H4 (cell line): ENCODE measurements around the gene PYCR2. TPM values are rescaled to one million over a fixed set of nuclear protein-coding genes. Genes with fewer than 3 reads are reported as not detected.
"Not testable (repeated sequence)": the region's sequence is repeated elsewhere in the genome, so short reads cannot be mapped to it uniquely, and the experiment has no call there.

Experiments used
- DNase-seq: peaks from one replicate; pipeline ENCODE4 v3.0.0-alpha.2; 2015; ENCODE audit warnings: low spot score
- total RNA-seq: library from RNA; depleted of rRNA; stranded (reverse); fragments of >200 nt; shearing (Covaris generic); gene quantifications from 2 replicates; pipeline ENCODE4 v1.2.3, GENCODE V29; 2014

PYCR2 gene
- total RNA-seq, 1 experiment from 2014 or later, result 38.6 TPM

GRCh38 chr1:225942574-225942973, 18.5 kb upstream of the PYCR2 start:
- no peak for DNase-seq

- no peak for DNase-seq
Observed at GRCh38 chr1:225941942-225942222, 17.8 kb upstream of the PYCR2 start.

- no peak for DNase-seq
Observed at GRCh38 chr1:225941187-225941941, 17.3 kb upstream of the PYCR2 start, which contains the start of gene LEFTY2. TSS of gene LEFTY2 (minus strand) at chr1:225941220. CDS start at chr1:225941140, 80 bp downstream.

GRCh38 chr1:225940385-225941151, 16.5 kb upstream of the PYCR2 start:
- no peak for DNase-seq

- not testable (repeated sequence) for DNase-seq
Observed at GRCh38 chr1:225939939-225940310, 15.9 kb upstream of the PYCR2 start.

- not testable (repeated sequence) for DNase-seq
Observed at GRCh38 chr1:225939097-225939938, 15.3 kb upstream of the PYCR2 start.

GRCh38 chr1:225937048-225937968, 13.3 kb upstream of the PYCR2 start:
- no peak for DNase-seq

GRCh38 chr1:225936523-225936922, 12.5 kb upstream of the PYCR2 start:
- no peak for DNase-seq

- DNase-seq, result peak; percentile 53
Observed at GRCh38 chr1:225936086-225936485, 12.0 kb upstream of the PYCR2 start.

- DNase-seq, result peak; percentile 62
Observed at GRCh38 chr1:225934711-225935110, 10.7 kb upstream of the PYCR2 start.

GRCh38 chr1:225933072-225933471, 9.0 kb upstream of the PYCR2 start:
- no peak for DNase-seq

- DNase-seq, result no peak
Observed at GRCh38 chr1:225931270-225932136, 7.5 kb upstream of the PYCR2 start.

- DNase-seq, result no peak
Observed at GRCh38 chr1:225930566-225930965, 6.5 kb upstream of the PYCR2 start.

GRCh38 chr1:225929462-225929861, 5.4 kb upstream of the PYCR2 start:
- not testable (repeated sequence) for DNase-seq

GRCh38 chr1:225928186-225929175, 4.4 kb upstream of the PYCR2 start:
- DNase-seq, result no peak

GRCh38 chr1:225926551-225927113, 2.6 kb upstream of the PYCR2 start:
- DNase-seq, result no peak

GRCh38 chr1:225923381-225923691, 714 bp downstream of the PYCR2 start:
- no peak for DNase-seq

- no peak for DNase-seq
Observed at GRCh38 chr1:225921734-225922709, 2.0 kb downstream of the PYCR2 start.
